Tibial artery (tissue), 4 donors: ENCODE measurements around the gene CTNNBIP1.
A peak's percentile ranks its signal among the peaks of the same experiment; 100 is the strongest.

Experiments used
- DNase-seq, 2 donors: peaks; one replicate each; pipeline ENCODE4 v3.0.0-alpha.2; 2019
- H3K27ac ChIP-seq, 2 donors: fragments of 200-600 bp; sonication (generic) in 1 of 2; 1 replicate in 1 of 2; 2 replicates in 1 of 2; pipeline ENCODE4 v1.5.1; 2018 to 2019; ENCODE audit warnings: mild to moderate bottlenecking in 1 of 2
- H3K27me3 ChIP-seq, 2 donors: fragments of 200-600 bp; sonication (generic) in 1 of 2; one replicate each; pipeline versions ENCODE4 v1.5.1 to v1.6.0; 2016 to 2019
- H3K36me3 ChIP-seq, 3 donors: fragments of 200-600 bp; sonication (generic) in 2 of 3; one replicate each; pipeline ENCODE4 v1.5.1; 2016 to 2019; ENCODE audit warnings: mild to moderate bottlenecking in 2 of 3
- H3K4me1 ChIP-seq, 4 donors: fragments of 200-600 bp; sonication (generic) in 2 of 4; 1 replicate in 3 of 4; 2 replicates in 1 of 4; pipeline ENCODE4 v1.5.1; 2016 to 2019
- H3K4me3 ChIP-seq, 2 donors: fragments of 200-600 bp; sonication (generic) in 1 of 2; 1 replicate in 1 of 2; 2 replicates in 1 of 2; pipeline ENCODE4 v1.5.1; 2018 to 2019; ENCODE audit warnings: mild to moderate bottlenecking in 2 of 2
- H3K9me3 ChIP-seq, 3 donors: fragments of 200-600 bp; sonication (generic) in 1 of 3; one replicate each; pipeline ENCODE4 v1.5.1; 2016 to 2019
- intact Hi-C: fragments of 100-400 bp; cut with DNase I; formaldehyde crosslinking; loops from one replicate; pipeline ENCODE4 v1.15.0; 2023; ENCODE audit warnings: low total_unique reads
- TF ChIP-seq, protein P1 (sequence below), 2 experiments: fragments of 200-600 bp in 1 of 2; fragments of 450-650 bp in 1 of 2; IDR thresholded peaks; one replicate each; pipeline ENCODE4 v1.5.1; 2017 to 2019; ENCODE audit warnings: antibody characterized with exemption in 2 of 2, mild to moderate bottlenecking in 1 of 2, moderate library complexity in 1 of 2

The CTNNBIP1 gene

GRCh38 chr1:9843576-9843945 is 66.5 kb downstream of the CTNNBIP1 start:
- Histone ChIP-seq H3K27ac (no peak overlapping the region), H3K4me3 (no peak overlapping the region), H3K36me3 (peaks cover 0 to 9% (median 0%) of the 10 kb centered on the region in 3 donors), H3K27me3 (peaks cover 0 to 4% of the 10 kb centered on the region in 2 donors), H3K4me1 (peaks cover 0 to 30% (median 15%) of the 10 kb centered on the region in 4 donors), H3K9me3 (no peaks in the 10 kb centered on the region)
- DNase-seq, result no peak
- intact Hi-C loops, result no loop called here
- TF ChIP-seq, protein P1, sequence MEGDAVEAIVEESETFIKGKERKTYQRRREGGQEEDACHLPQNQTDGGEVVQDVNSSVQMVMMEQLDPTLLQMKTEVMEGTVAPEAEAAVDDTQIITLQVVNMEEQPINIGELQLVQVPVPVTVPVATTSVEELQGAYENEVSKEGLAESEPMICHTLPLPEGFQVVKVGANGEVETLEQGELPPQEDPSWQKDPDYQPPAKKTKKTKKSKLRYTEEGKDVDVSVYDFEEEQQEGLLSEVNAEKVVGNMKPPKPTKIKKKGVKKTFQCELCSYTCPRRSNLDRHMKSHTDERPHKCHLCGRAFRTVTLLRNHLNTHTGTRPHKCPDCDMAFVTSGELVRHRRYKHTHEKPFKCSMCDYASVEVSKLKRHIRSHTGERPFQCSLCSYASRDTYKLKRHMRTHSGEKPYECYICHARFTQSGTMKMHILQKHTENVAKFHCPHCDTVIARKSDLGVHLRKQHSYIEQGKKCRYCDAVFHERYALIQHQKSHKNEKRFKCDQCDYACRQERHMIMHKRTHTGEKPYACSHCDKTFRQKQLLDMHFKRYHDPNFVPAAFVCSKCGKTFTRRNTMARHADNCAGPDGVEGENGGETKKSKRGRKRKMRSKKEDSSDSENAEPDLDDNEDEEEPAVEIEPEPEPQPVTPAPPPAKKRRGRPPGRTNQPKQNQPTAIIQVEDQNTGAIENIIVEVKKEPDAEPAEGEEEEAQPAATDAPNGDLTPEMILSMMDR (IDR thresholded peaks at IDR 0.05), result no peak

DNA sequence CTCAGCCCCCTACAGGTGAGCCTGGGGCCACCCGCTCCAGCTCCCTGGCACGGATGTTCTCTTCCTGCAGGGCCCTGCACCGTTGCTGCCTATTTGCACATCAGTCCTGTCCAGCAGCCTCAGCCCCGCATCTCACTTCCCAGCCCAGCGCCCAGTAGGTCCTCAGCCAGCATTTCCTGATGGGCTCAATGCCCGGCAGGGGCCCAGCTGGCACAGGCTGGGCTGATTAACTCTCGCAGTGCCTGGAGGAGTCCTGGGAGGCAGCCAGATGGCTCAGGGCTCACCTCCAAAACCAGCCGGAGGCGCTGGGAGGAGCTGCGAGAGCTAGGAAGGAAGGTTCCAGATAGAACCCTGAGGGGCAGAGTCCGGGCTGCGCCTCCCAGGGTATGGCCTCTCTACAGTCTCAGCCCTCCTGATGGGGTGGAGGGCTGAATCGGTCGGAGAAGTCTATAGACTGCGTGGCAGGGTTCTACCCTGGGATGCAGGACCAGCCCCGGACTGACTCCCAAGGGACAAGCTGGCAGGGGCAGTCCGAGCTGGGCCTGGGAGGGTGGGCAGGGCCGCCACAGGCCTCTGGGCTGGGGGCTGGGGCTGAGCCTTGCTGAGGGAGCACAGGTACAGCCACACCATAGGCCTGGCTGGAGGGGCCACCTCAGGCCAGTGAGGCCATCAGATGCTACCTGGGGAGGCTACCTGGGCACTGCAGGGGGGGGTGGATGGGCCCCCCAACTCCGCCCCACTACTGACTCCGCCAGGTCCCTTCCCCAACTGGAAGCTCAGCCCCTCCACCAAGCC is 67.1 kb downstream of the CTNNBIP1 start:
- Histone ChIP-seq H3K4me1 (peaks cover 0 to 30% (median 15%) of the 10 kb centered on the region in 4 donors), H3K27me3 (peaks cover 0 to 4% of the 10 kb centered on the region in 2 donors), H3K36me3 (peaks cover 0 to 3% (median 0%) of the 10 kb centered on the region in 3 donors), H3K27ac (no peak overlapping the region), H3K4me3 (no peak overlapping the region), H3K9me3 (no peaks in the 10 kb centered on the region)
- DNase-seq, result no peak
- intact Hi-C loops, result no loop called here
- TF ChIP-seq, protein P1 (IDR thresholded peaks at IDR 0.05), result no peak

- Histone ChIP-seq H3K27ac (no peak overlapping the region), H3K4me3 (no peak overlapping the region), H3K9me3 (no peaks in the 10 kb centered on the region), H3K4me1 (peaks cover 0 to 30% (median 15%) of the 10 kb centered on the region in 4 donors), H3K27me3 (peaks cover 0 to 4% of the 10 kb centered on the region in 2 donors), H3K36me3 (no peaks in the 10 kb centered on the region)
- TF ChIP-seq, protein P1 (IDR thresholded peaks at IDR 0.05), result no peak
- no peak for DNase-seq
- intact Hi-C loops, result no loop called here
Observed at GRCh38 chr1:9842073-9842711, 67.9 kb downstream of the CTNNBIP1 start.

DNA sequence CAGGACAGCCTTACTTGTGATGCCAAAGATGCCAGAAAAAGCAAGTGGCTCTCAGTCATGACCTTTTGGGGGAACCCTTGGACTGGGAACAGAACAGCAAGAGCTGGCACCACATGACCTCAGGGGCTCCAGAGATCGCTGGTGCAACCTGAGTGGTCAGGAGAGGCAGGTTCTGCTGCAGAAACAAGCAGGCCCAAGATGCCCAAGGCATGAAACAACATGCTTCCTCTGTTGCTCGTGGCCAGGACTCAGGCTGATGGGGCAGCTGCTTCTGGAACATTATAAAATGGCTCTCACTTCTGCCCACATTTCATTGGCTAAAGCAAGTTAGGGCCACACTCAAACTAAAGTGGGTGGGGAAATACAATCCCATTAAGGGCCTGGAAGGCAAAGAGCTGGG is 68.6 kb downstream of the CTNNBIP1 start:
- Histone ChIP-seq H3K36me3 (no peaks in the 10 kb centered on the region), H3K27ac (no peak overlapping the region), H3K27me3 (peaks cover 0 to 4% of the 10 kb centered on the region in 2 donors), H3K4me1 (peaks cover 0 to 30% (median 15%) of the 10 kb centered on the region in 4 donors), H3K9me3 (no peaks in the 10 kb centered on the region), H3K4me3 (no peak overlapping the region)
- no peak for DNase-seq
- TF ChIP-seq, protein P1 (IDR thresholded peaks at IDR 0.05), result no peak
- intact Hi-C loops, result no loop called here

GRCh38 chr1:9840176-9840575 is 69.9 kb downstream of the CTNNBIP1 start:
- Histone ChIP-seq H3K36me3 (no peaks in the 10 kb centered on the region), H3K4me3 (no peak overlapping the region), H3K9me3 (no peaks in the 10 kb centered on the region), H3K27ac (no peak overlapping the region), H3K4me1 (peaks cover 0 to 40% (median 15%) of the 10 kb centered on the region in 4 donors), H3K27me3 (peaks cover 0 to 4% of the 10 kb centered on the region in 2 donors)
- intact Hi-C loops, result no loop called here
- peak in 1 of 2 donors; percentile 16 for DNase-seq
- TF ChIP-seq, protein P1 (IDR thresholded peaks at IDR 0.05), result no peak
